ENCODE measurements around the gene BORCS5. TPM values are rescaled to one million over a fixed set of nuclear protein-coding genes. Genes with fewer than 3 reads are reported as not detected.
A peak's percentile ranks its signal among the peaks of the same experiment; 100 is the strongest.
"Not testable (repeated sequence)": the region's sequence is repeated elsewhere in the genome, so short reads cannot be mapped to it uniquely, and the experiment has no call there.

The BORCS5 gene
- 19.5 and 22.7 TPM in 2 replicates for total RNA-seq

DNA sequence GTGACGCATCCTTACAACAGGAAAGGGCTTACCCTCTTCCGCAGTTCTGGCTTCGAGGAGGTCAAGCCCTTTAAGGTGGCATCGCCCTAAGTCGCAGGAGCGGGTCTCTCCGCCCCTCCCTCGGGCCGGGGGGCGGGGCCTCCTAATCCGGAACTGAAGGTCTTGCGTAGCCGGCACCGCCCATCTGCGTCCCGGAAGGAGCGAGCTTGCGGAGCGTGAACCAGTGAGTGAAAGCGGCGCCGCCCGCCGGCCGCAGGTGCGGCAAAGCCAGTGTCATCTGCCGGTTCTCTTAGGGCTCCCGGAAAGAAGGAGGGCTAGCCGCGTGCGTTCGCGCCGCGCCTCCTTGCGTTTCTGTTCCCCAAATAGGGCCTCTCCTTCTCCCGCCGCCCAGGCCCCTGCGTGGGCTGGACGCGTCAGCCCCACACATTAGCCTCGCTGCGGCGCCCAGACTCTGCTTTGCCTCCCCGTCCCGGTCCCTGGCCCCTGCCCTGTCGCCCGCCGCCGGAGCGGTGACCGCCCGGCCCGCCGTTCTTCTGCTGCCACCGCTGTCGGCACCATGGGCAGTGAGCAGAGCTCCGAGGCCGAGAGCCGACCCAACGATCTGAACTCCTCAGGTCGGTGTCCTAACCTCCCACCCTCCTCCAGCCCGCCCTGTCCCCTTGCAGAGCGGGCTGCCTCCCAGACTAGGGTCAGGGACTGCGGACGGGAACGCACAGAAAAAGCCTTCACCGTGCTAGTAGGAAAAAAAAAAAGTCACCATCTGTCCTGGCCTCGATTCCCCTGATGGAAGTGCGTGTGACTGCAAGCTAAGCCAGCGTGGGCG, at the start of gene BORCS5:
BORCS5 (plus strand) TSS at position 183 of the 823 bp plus-strand sequence; CDS start at position 557, 374 bp downstream.
- ATAC-seq (ENCODE audit: low read depth) = peak; percentile 90
- peak; percentile 99 for DNase-seq
- CTCF ChIA-PET = interaction anchor here (0.7 to 3.5 kb wide), 8 partner anchors 12 to 384 kb away, joined by 3 to 19 read pairs (median 4); no protein-coding TSS in a partner anchor
- intact Hi-C loops (cut with micrococcal nuclease) = loop anchor here (1.0 to 10.0 kb wide), 16 partner anchors 19 to 1995 kb away; partner anchors contain the start of genes APOLD1, CDKN1B, CREBL2 and ETV6
- Mint-ChIP-seq H3K4me3 (peak within 1 kb of the TSS; percentile 92), H3K9me3 (no peaks in the 10 kb centered on the region), H3K4me1 (peaks cover 38% of the 10 kb centered on the region), H3K27ac (peak within 1 kb of the TSS; percentile 98), H3K36me3 (ENCODE audit: low read depth) (peaks cover 17% of the 10 kb centered on the region), H3K27me3 (no peaks in the 10 kb centered on the region)
- POLR2A ChIA-PET = interaction anchor here (0.6 to 3.2 kb wide), 36 partner anchors 7 to 1186 kb away, joined by 3 to 339 read pairs (median 4); partner anchors contain the start of genes CDKN1B, CREBL2, DDX47 and DUSP16
- no peak for TF ChIP-seq CTCF (IDR thresholded peaks at IDR 0.05)

DNA sequence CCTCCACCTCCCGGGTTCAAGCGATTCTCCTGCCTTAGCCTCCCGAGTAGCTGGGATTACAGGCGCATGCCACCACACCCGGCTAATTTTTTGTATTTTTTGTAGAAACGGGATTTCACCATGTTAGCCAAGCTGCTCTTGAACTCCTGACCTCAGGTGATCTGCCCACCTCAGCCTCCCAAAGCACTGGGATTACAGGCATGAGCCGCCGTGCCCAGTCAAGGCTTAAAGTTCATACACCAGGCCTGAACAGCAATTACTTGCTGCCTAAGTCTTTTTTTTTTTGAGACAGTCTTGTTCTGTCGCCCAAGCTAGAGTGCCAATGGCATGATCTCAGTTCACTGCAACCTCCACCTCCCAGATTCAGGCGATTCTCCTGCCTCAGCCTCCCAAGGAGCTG, 46.2 kb upstream of the BORCS5 start:
- H3K27me3 Mint-ChIP-seq; DNase-seq; intact Hi-C loops (cut with micrococcal nuclease); H3K4me1 Mint-ChIP-seq; H3K27ac Mint-ChIP-seq; CTCF ChIA-PET; H3K36me3 Mint-ChIP-seq (ENCODE audit: low read depth); H3K9me3 Mint-ChIP-seq; ATAC-seq (ENCODE audit: low read depth); H3K4me3 Mint-ChIP-seq; POLR2A ChIA-PET: not testable (repeated sequence)

DNA sequence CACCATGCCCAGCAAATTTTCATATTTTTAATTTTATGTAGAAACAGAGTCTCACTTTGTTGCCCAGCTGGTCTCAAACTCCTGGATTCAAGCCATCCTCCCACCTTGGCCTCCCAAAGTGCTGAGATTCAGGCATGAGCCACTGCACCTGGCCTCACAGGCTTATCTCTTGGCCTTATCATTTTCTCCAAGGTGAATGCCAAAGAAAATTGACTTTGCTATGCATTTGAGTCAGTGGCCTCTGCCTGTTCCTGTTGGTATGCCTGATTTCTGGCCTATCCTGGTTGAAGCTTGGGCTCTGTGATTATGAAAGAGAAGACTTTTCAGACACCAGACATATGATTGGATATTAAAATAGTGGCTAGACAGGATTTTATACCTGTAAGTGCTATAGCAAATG, 41.0 kb upstream of the BORCS5 start:
- no peak for TF ChIP-seq CTCF (IDR thresholded peaks at IDR 0.05)
- Mint-ChIP-seq H3K36me3 (ENCODE audit: low read depth) (no peaks in the 10 kb centered on the region), H3K4me1 (no peaks in the 10 kb centered on the region), H3K4me3 (no peak overlapping the region), H3K27ac (no peak overlapping the region), H3K27me3 (peaks cover 6% of the 10 kb centered on the region), H3K9me3 (no peaks in the 10 kb centered on the region)
- CTCF ChIA-PET = interaction anchor here (1.1 kb wide), 1 partner anchor 18 kb away, joined by 3 read pairs; no protein-coding TSS in a partner anchor
- no peak for ATAC-seq (ENCODE audit: low read depth)
- intact Hi-C loops (cut with micrococcal nuclease) = no loop called here
- POLR2A ChIA-PET = no interaction called here
- DNase-seq = no peak

GRCh38 chr12:12319451-12320183, 37.3 kb upstream of the BORCS5 start:
- Mint-ChIP-seq H3K9me3 (no peaks in the 10 kb centered on the region), H3K4me1 (peaks cover 2% of the 10 kb centered on the region), H3K27ac (no peak overlapping the region), H3K4me3 (no peak overlapping the region), H3K36me3 (ENCODE audit: low read depth) (no peaks in the 10 kb centered on the region), H3K27me3 (peaks cover 9% of the 10 kb centered on the region)
- intact Hi-C loops (cut with micrococcal nuclease) = no loop called here
- no peak for TF ChIP-seq CTCF (IDR thresholded peaks at IDR 0.05)
- DNase-seq (no peak), ATAC-seq (ENCODE audit: low read depth) (no peak)
- POLR2A ChIA-PET = no interaction called here
- CTCF ChIA-PET = no interaction called here

DNA sequence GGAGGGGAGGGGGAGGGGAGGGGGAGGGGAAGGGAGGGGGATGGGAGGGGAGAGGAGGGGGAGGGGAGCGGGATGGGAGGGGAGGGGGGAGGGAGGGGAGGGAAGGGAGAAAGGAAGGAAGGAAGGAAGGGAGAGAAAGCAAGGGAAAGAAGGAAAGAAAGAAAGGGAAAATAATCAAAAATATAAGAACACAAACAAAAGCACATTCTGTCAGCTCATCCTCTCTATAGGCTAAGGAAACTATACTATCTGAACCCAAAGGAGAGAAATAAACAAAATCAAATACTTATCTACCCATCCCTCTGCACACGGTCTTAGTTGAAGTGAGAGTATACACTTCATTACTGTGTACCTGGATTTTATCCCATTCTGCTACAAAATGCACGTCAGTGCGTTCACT, 33.8 kb upstream of the BORCS5 start:
- DNase-seq (no peak), ATAC-seq (ENCODE audit: low read depth) (no peak)
- Mint-ChIP-seq H3K4me3 (no peak overlapping the region), H3K27ac (no peak overlapping the region), H3K27me3 (peaks cover 9% of the 10 kb centered on the region), H3K4me1 (peaks cover 5% of the 10 kb centered on the region), H3K9me3 (no peaks in the 10 kb centered on the region), H3K36me3 (ENCODE audit: low read depth) (no peaks in the 10 kb centered on the region)
- TF ChIP-seq CTCF (IDR thresholded peaks at IDR 0.05) = no peak
- intact Hi-C loops (cut with micrococcal nuclease) = no loop called here
- CTCF ChIA-PET = no interaction called here
- POLR2A ChIA-PET = no interaction called here
